Upper lobe of left lung (tissue), 4 donors: ENCODE results near the gene TRAF3.

Experiments used
- EP300 ChIP-seq, 4 donors: sonication (generic); formaldehyde crosslinking; IDR thresholded peaks; one replicate each; pipeline ENCODE4 v1.5.1; 2017; ENCODE audit warnings: antibody characterized with exemption in 4 of 4, control low read depth in 2 of 4
- POLR2A ChIP-seq, 4 donors: fragments of 450-650 bp; IDR thresholded peaks; one replicate each; pipeline ENCODE4 v1.5.1; 2016 to 2017; ENCODE audit warnings: antibody characterized with exemption in 4 of 4, mild to moderate bottlenecking in 2 of 4
- POLR2AphosphoS5 ChIP-seq, 2 donors: sonication (generic); formaldehyde crosslinking; IDR thresholded peaks; one replicate each; pipeline ENCODE4 v1.5.1; 2017; ENCODE audit warnings: antibody characterized with exemption in 2 of 2
- TF ChIP-seq, protein P1 (sequence below), 6 experiments: fragments of 450-650 bp in 4 of 6; fragments of 200-600 bp in 2 of 6; sonication (generic) in 2 of 6; IDR thresholded peaks; one replicate each; pipeline ENCODE4 v1.5.1; 2016 to 2019; ENCODE audit warnings: antibody characterized with exemption in 6 of 6

DNA sequence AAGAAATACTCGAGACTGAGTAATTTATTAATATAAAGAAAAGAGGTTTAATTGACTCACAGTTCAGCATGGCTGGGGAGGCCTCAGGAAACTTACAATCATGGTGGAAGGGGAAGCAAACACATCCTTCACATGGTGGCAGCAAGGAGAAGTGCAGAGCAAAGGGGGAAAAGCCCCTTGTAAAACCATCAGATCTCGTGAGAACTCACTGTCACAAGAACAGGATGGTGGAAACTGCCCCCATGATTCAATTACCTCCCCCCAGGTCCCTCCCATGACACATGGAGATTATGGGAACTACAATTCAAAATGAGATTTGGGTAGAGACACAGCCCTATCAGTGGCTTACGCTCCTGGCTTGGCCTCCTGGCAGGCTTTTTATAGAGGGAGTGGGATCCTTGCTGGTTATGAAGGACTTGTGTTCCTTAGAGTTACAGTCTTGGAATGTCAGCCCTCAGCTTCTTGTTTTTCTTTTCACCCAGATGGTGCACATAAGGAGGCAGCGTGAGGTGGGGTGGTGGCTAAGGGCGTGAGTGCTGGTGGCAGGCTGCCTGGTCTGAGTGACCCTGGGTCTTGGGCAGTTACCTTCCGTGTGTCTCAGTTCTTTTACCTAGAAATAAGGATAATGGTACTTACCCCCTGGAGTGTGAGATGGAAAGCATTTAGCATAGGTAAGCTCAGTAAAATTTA is 25.7 kb downstream of the TRAF3 start:
- TF ChIP-seq, protein P1, sequence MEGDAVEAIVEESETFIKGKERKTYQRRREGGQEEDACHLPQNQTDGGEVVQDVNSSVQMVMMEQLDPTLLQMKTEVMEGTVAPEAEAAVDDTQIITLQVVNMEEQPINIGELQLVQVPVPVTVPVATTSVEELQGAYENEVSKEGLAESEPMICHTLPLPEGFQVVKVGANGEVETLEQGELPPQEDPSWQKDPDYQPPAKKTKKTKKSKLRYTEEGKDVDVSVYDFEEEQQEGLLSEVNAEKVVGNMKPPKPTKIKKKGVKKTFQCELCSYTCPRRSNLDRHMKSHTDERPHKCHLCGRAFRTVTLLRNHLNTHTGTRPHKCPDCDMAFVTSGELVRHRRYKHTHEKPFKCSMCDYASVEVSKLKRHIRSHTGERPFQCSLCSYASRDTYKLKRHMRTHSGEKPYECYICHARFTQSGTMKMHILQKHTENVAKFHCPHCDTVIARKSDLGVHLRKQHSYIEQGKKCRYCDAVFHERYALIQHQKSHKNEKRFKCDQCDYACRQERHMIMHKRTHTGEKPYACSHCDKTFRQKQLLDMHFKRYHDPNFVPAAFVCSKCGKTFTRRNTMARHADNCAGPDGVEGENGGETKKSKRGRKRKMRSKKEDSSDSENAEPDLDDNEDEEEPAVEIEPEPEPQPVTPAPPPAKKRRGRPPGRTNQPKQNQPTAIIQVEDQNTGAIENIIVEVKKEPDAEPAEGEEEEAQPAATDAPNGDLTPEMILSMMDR (IDR thresholded peaks at IDR 0.05) = no peak
- no peak for TF ChIP-seq EP300 (IDR thresholded peaks at IDR 0.05)
- no peak for TF ChIP-seq POLR2AphosphoS5 (IDR thresholded peaks at IDR 0.05)
- no peak for TF ChIP-seq POLR2A (IDR thresholded peaks at IDR 0.05)
